GM19238 (cell line): ENCODE measurements around the gene AMIGO3.

Source experiments
- DNase-seq: peaks from one replicate; pipeline ENCODE4 v3.0.0; 2011; ENCODE audit warnings: low spot score; ENCODE audit not compliant: insufficient read length

The AMIGO3 gene

DNA sequence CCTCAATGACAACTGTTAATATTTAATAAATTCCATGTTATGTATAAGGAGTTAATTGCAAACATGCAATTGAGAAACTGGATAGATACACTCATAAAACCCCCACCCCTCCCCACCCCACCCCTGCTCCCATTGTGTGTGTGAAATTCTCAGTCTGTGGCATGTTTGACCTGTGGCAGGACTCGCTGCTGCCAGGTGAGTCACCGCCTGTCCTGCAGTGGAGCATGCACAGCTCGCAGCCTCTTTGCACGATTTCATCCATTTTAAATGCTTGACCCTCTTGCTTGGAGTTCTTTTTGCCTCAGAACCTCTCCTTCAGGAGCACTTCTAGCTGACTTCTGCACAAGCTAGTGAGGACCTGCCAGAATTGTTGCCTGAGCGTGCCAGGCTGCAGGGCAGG lies 50.6 kb downstream of the AMIGO3 start:
- DNase-seq: no peak

DNA sequence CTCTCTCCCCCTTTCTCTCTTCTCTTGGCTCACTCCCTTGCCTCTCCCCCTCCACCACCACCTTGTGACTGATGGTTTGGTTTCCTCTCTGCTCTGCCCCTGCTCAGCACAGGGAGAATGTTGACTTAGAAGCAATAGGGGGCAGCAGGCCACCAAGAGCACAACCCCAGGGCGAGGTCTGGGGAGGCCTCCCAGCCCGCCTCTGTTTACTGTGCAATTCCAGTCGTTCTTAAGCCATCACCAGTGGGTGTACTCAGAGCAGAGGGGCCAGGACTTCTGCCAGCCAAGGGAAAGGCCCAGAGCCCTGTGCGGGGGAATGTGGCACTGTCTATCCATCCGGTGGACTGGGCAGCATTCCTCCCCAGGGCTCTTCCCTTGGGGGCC lies 51.1 kb downstream of the AMIGO3 start:
- no peak for DNase-seq

DNA sequence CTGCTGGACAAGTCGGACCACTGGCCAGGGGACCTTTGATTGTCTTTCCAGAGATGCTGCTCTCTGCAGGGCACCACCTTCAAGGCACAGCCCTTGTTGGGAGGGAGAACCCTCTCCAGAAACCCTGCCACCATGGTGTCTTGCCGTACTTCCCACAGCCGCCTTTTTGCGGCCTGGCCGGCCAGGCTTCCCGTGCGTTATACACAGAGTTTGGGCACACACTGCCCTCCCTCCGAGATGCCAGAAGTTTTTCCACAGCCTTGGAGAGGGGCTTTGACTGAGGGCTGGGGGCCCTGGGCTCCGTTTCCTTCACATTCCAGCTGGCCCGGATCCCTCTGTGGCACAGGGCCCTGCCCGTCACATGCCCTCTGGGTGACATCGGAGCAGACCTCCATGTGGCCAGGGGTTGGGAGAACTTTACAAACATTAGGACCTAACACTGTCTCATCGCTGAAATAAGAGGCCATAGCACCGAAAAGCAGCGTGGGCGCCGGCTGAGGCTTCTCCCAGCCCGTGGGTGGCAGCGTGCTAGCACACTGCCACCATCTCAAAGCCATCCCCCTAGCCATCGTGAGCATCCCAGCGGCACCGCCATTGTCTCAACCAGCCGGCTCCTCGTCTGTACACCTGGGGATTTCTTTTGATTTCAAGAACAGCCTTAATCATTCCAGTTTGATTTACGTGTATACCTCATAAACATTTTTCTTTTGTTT lies 51.6 kb downstream of the AMIGO3 start:
- no peak for DNase-seq
